H9 (cell line): ENCODE measurements around the gene ASXL1. TPM values are rescaled to one million over a fixed set of nuclear protein-coding genes. Genes with fewer than 3 reads are reported as not detected.

Experiments
- DNase-seq: peaks from one replicate; pipeline ENCODE4 v3.0.0-alpha.2; 2017
- H2AFZ ChIP-seq: one replicate; pipeline ENCODE4 v1.6.1; 2013; ENCODE audit warnings: mild to moderate bottlenecking, low read length, control low read depth, moderate library complexity
- H2AK5ac ChIP-seq: 2 replicates; pipeline ENCODE4 v1.6.1; 2013; ENCODE audit warnings: low read length, control low read depth, mixed read lengths; ENCODE audit not compliant: insufficient read length
- H2BK120ac ChIP-seq: one replicate; pipeline ENCODE4 v1.6.1; 2013; ENCODE audit warnings: low read depth, mild to moderate bottlenecking, low read length, control low read depth, inconsistent platforms; ENCODE audit not compliant: poor library complexity, severe bottlenecking
- H2BK12ac ChIP-seq: 2 replicates; pipeline ENCODE4 v1.6.1; 2013; ENCODE audit warnings: low read length, control low read depth, mixed read lengths, low read depth; ENCODE audit not compliant: insufficient read length
- H2BK15ac ChIP-seq: 2 replicates; pipeline ENCODE4 v1.6.1; 2013; ENCODE audit warnings: low read depth, low read length, control low read depth
- H2BK20ac ChIP-seq: one replicate; pipeline ENCODE4 v1.6.1; 2013; ENCODE audit warnings: low read depth, mild to moderate bottlenecking, low read length, control low read depth, inconsistent platforms; ENCODE audit not compliant: poor library complexity, severe bottlenecking
- H2BK5ac ChIP-seq: 2 replicates; pipeline ENCODE4 v1.6.1; 2013; ENCODE audit warnings: low read length, control low read depth, mixed read lengths; ENCODE audit not compliant: insufficient read length
- H3K14ac ChIP-seq: 2 replicates; pipeline ENCODE4 v1.6.1; 2013; ENCODE audit warnings: low read length, control low read depth; ENCODE audit not compliant: insufficient read depth
- H3K18ac ChIP-seq: 2 replicates; pipeline ENCODE4 v1.6.1; 2013; ENCODE audit warnings: low read depth, mild to moderate bottlenecking, mixed read lengths, low read length, control low read depth; ENCODE audit not compliant: insufficient read length
- H3K23ac ChIP-seq: 2 replicates; pipeline ENCODE4 v1.6.1; 2013; ENCODE audit warnings: low read length, control low read depth, mixed read lengths, low read depth; ENCODE audit not compliant: insufficient read length
- H3K23me2 ChIP-seq: 2 replicates; pipeline ENCODE4 v1.6.1; 2013; ENCODE audit warnings: low read depth, mild to moderate bottlenecking, mixed read lengths, low read length, control low read depth; ENCODE audit not compliant: insufficient read length, poor library complexity, severe bottlenecking
- H3K27ac ChIP-seq: 2 replicates; pipeline ENCODE4 v1.5.1; 2013; ENCODE audit warnings: low read length, control low read depth, mixed read lengths, low read depth; ENCODE audit not compliant: insufficient read length
- H3K27me3 ChIP-seq: 2 replicates; pipeline ENCODE4 v1.6.1; 2013; ENCODE audit warnings: low read length, control low read depth, inconsistent platforms; ENCODE audit not compliant: insufficient read depth
- H3K4ac ChIP-seq: 2 replicates; pipeline ENCODE4 v1.6.1; 2013; ENCODE audit warnings: low read depth, mild to moderate bottlenecking, control low read depth, inconsistent platforms, low read length, moderate library complexity
- H3K4me1 ChIP-seq: 2 replicates; pipeline ENCODE4 v1.6.1; 2013; ENCODE audit warnings: low read length, control low read depth, inconsistent platforms; ENCODE audit not compliant: insufficient read depth
- H3K4me2 ChIP-seq: 2 replicates; pipeline ENCODE4 v1.6.1; 2013; ENCODE audit warnings: low read length, control low read depth, mixed read lengths; ENCODE audit not compliant: insufficient read length, insufficient read depth
- H3K56ac ChIP-seq: 2 replicates; pipeline ENCODE4 v1.6.1; 2013; ENCODE audit warnings: low read depth, mild to moderate bottlenecking, mixed read lengths, low read length, control low read depth; ENCODE audit not compliant: insufficient read length
- H3K79me1 ChIP-seq: 2 replicates; pipeline ENCODE4 v1.6.1; 2013; ENCODE audit warnings: low read depth, mild to moderate bottlenecking, moderate library complexity, low read length, control low read depth, inconsistent platforms; ENCODE audit not compliant: insufficient read depth, poor library complexity, severe bottlenecking
- H3K79me2 ChIP-seq: 2 replicates; pipeline ENCODE4 v1.6.1; 2013; ENCODE audit warnings: low read length, control low read depth, inconsistent platforms; ENCODE audit not compliant: insufficient read depth
- H3K9ac ChIP-seq: 2 replicates; pipeline ENCODE4 v1.6.1; 2013; ENCODE audit warnings: low read length, control low read depth, mixed read lengths; ENCODE audit not compliant: insufficient read length; ENCODE audit errors: extremely low read depth
- H3K9me3 ChIP-seq: one replicate; pipeline ENCODE4 v1.6.1; 2013; ENCODE audit warnings: low read depth, low read length, inconsistent platforms; ENCODE audit not compliant: control insufficient read depth
- H3T11ph ChIP-seq: one replicate; pipeline ENCODE4 v1.6.1; 2013; ENCODE audit warnings: mild to moderate bottlenecking, low read length, control low read depth, inconsistent platforms
- H4K20me1 ChIP-seq: one replicate; pipeline ENCODE4 v1.6.1; 2013; ENCODE audit not compliant: control insufficient read depth, insufficient read length, insufficient read depth
- H4K5ac ChIP-seq: 2 replicates; pipeline ENCODE4 v1.6.1; 2013; ENCODE audit warnings: low read depth, mild to moderate bottlenecking, mixed read lengths, low read length, control low read depth; ENCODE audit not compliant: insufficient read length
- H4K8ac ChIP-seq: replicated peaks from 2 replicates; pipeline ENCODE4 v1.6.1; 2013; ENCODE audit warnings: low read length, control low read depth, mixed read lengths, low read depth; ENCODE audit not compliant: insufficient read length
- H4K91ac ChIP-seq: 2 replicates; pipeline ENCODE4 v1.6.1; 2013; ENCODE audit warnings: low read depth, mild to moderate bottlenecking, moderate library complexity, mixed read lengths, low read length, control low read depth; ENCODE audit not compliant: insufficient read length
- H3K27ac Mint-ChIP-seq, 3 experiments: 2 replicates in 2 of 3; 3 replicates in 1 of 3; pipeline ENCODE4 v1.8.0; 2020 to 2021; ENCODE audit warnings: mixed read lengths in 3 of 3, mild to moderate bottlenecking in 1 of 3, moderate library complexity in 1 of 3
- H3K27me3 Mint-ChIP-seq: 2 replicates; pipeline ENCODE4 v1.8.0; 2021; ENCODE audit warnings: low read depth, mild to moderate bottlenecking, moderate library complexity, mixed read lengths
- H3K36me3 Mint-ChIP-seq, 3 experiments: 2 replicates in 2 of 3; 3 replicates in 1 of 3; pipeline ENCODE4 v1.8.0; 2020 to 2021; ENCODE audit warnings: low read depth in 3 of 3, mixed read lengths in 3 of 3; ENCODE audit not compliant: insufficient read depth in 1 of 3
- H3K4me1 Mint-ChIP-seq, 2 experiments: 2 replicates each; pipeline ENCODE4 v1.8.0; 2020; ENCODE audit warnings: mixed read lengths in 2 of 2
- H3K4me3 Mint-ChIP-seq, 2 experiments: 2 replicates in 1 of 2; 3 replicates in 1 of 2; pipeline ENCODE4 v1.8.0; 2020 to 2021; ENCODE audit warnings: mild to moderate bottlenecking in 2 of 2, mixed read lengths in 2 of 2, moderate library complexity in 1 of 2
- H3K9me3 Mint-ChIP-seq, 2 experiments: 2 replicates in 1 of 2; 3 replicates in 1 of 2; pipeline ENCODE4 v1.8.0; 2020; ENCODE audit warnings: mild to moderate bottlenecking in 2 of 2, mixed read lengths in 2 of 2, moderate library complexity in 1 of 2
- WGBS: extraction: QIAGEN DNeasy Blood & Tissue Kit; methylation state at CpG from one replicate; pipeline ENCODE4 v1.1.7; 2013; ENCODE audit warnings: missing lambda C conversion rate, low lambda C conversion rate, mixed read lengths; ENCODE audit not compliant: insufficient read length; ENCODE audit errors: extremely low coverage; 5-methylcytosine and 5-hydroxymethylcytosine counted together
- total RNA-seq: library from RNA; stranded (reverse); gene quantifications from 2 replicates; pipeline ENCODE4 v1.2.1, GENCODE V29; 2021
- TF ChIP-seq, protein P1 (sequence below): fragments of 200-600 bp; sonication (generic); conservative IDR thresholded peaks from 3 replicates; pipeline ENCODE4 v1.8.0; 2021; ENCODE audit warnings: antibody characterized with exemption, mild to moderate bottlenecking

Gene ASXL1
- total RNA-seq, 1 experiment from 2014 or later: 39.5 TPM

GRCh38 chr20:32338665-32339064 lies 19.5 kb upstream of the ASXL1 start:
- Histone ChIP-seq H3K79me1 (no peaks in the 10 kb centered on the region), H4K20me1 (no peaks in the 10 kb centered on the region), H3K18ac (no peak overlapping the region), H3K4ac (no peak overlapping the region), H3K27ac (no peak overlapping the region), H3K27me3 (no peaks in the 10 kb centered on the region), H2BK15ac (no peak overlapping the region), H2BK120ac (no peak overlapping the region), H4K91ac (no peak overlapping the region), H2AFZ (no peak overlapping the region), H3K56ac (no peak overlapping the region), H3K14ac (no peak overlapping the region), H3K79me2 (no peaks in the 10 kb centered on the region), H3K4me2 (no peak overlapping the region), H3T11ph (no peak overlapping the region), H3K23ac (no peak overlapping the region), H2BK5ac (no peak overlapping the region), H3K23me2 (no peaks in the 10 kb centered on the region), H4K5ac (no peak overlapping the region), H3K9me3 (no peaks in the 10 kb centered on the region), H3K4me1 (peaks cover 3% of the 10 kb centered on the region; the same call in 1 of the 2 replicates), H3K9ac (no peak overlapping the region), H4K8ac (no peak overlapping the region), H2BK20ac (no peak overlapping the region), H2AK5ac (no peak overlapping the region), H2BK12ac (no peak overlapping the region)
- no CpG with 5 or more reads among the region's 7 CpGs for WGBS
- Mint-ChIP-seq H3K27ac (peak overlapping the region in 2 of 3 experiments; percentile 7 to 36; a peak in 2 of 7 replicates), H3K4me3 (no peak overlapping the region), H3K36me3 (peaks cover 0 to 3% (median 0%) of the 10 kb centered on the region in 3 experiments; a peak in 2 of 7 replicates), H3K27me3 (peaks cover 4% of the 10 kb centered on the region), H3K4me1 (peaks cover 5 to 9% of the 10 kb centered on the region in 2 experiments), H3K9me3 (no peaks in the 10 kb centered on the region)
- no peak for DNase-seq
- TF ChIP-seq, protein P1, sequence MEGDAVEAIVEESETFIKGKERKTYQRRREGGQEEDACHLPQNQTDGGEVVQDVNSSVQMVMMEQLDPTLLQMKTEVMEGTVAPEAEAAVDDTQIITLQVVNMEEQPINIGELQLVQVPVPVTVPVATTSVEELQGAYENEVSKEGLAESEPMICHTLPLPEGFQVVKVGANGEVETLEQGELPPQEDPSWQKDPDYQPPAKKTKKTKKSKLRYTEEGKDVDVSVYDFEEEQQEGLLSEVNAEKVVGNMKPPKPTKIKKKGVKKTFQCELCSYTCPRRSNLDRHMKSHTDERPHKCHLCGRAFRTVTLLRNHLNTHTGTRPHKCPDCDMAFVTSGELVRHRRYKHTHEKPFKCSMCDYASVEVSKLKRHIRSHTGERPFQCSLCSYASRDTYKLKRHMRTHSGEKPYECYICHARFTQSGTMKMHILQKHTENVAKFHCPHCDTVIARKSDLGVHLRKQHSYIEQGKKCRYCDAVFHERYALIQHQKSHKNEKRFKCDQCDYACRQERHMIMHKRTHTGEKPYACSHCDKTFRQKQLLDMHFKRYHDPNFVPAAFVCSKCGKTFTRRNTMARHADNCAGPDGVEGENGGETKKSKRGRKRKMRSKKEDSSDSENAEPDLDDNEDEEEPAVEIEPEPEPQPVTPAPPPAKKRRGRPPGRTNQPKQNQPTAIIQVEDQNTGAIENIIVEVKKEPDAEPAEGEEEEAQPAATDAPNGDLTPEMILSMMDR: no peak
